IMR-90 (cell line): ENCODE results near the gene ATP10B. TPM values are rescaled to one million over a fixed set of nuclear protein-coding genes. Genes with fewer than 3 reads are reported as not detected.

Experiments used
- ATAC-seq: fragments of 200-7000 bp; cut with Tn5 transposase; 2 replicates; pipeline ENCODE4 v1.9.1; 2020; ENCODE audit warnings: low read depth, mild to moderate bottlenecking, moderate library complexity
- BruUV-seq: library from RNA; stranded (reverse); fragments of 400-500 nt; replicated peaks from 2 replicates; lab custom pipeline; 2021; lab: Mats Ljungman, UMichigan
- CTCF ChIA-PET: fragments of 300-600 bp; formaldehyde crosslinking; extraction: SDS; loops from one replicate; lab custom pipeline; 2021; ENCODE audit warnings: antibody characterized with exemption; lab: Yijun Ruan, JAX
- POLR2A ChIA-PET: fragments of 300-600 bp; sonication (Branson Sonifier 250); formaldehyde crosslinking; loops from one replicate; lab custom pipeline; 2022; ENCODE audit warnings: antibody characterized with exemption; ENCODE audit not compliant: unreplicated experiment; lab: Charles Lee
- DNase-seq: peaks from one replicate; pipeline ENCODE4 v3.0.0; 2013
- H2AFZ ChIP-seq: replicated peaks from 2 replicates; pipeline ENCODE3; 2013; ENCODE audit warnings: low read length, mild to moderate bottlenecking; ENCODE audit not compliant: poor library complexity
- H2AK5ac ChIP-seq: 2 replicates; pipeline ENCODE4 v1.6.1; 2013; ENCODE audit warnings: low read depth, low read length, inconsistent platforms
- H2AK9ac ChIP-seq: replicated peaks from 2 replicates; pipeline ENCODE3; 2013; ENCODE audit warnings: mild to moderate bottlenecking, low read depth, low read length, moderate library complexity; ENCODE audit not compliant: poor library complexity
- H2BK120ac ChIP-seq: 2 replicates; pipeline ENCODE4 v1.6.1; 2013; ENCODE audit warnings: low read depth, low read length, inconsistent platforms
- H2BK15ac ChIP-seq: 3 replicates; pipeline ENCODE4 v1.6.1; 2013; ENCODE audit warnings: low read depth, low read length, inconsistent platforms
- H2BK20ac ChIP-seq: 2 replicates; pipeline ENCODE4 v1.6.1; 2013; ENCODE audit warnings: low read depth, mild to moderate bottlenecking, inconsistent platforms, low read length, moderate library complexity
- H2BK5ac ChIP-seq: 2 replicates; pipeline ENCODE4 v1.6.1; 2013; ENCODE audit warnings: mild to moderate bottlenecking, low read depth, low read length, inconsistent platforms; ENCODE audit not compliant: poor library complexity, severe bottlenecking
- H3K14ac ChIP-seq: replicated peaks from 2 replicates; pipeline ENCODE4 v1.6.1; 2013; ENCODE audit warnings: low read depth, low read length, inconsistent platforms
- H3K18ac ChIP-seq: 2 replicates; pipeline ENCODE4 v1.6.1; 2013; ENCODE audit warnings: low read depth, low read length, control low read depth
- H3K23ac ChIP-seq: 2 replicates; pipeline ENCODE4 v1.6.1; 2013; ENCODE audit warnings: low read depth, low read length, inconsistent platforms
- H3K27ac ChIP-seq: 2 replicates; pipeline ENCODE4 v1.5.1; 2013; ENCODE audit warnings: mild to moderate bottlenecking, control low read depth, low read length; ENCODE audit not compliant: insufficient read depth
- H3K27me3 ChIP-seq: 2 replicates; pipeline ENCODE4 v1.6.1; 2013; ENCODE audit warnings: low read length; ENCODE audit not compliant: control insufficient read depth, insufficient read depth
- H3K36me3 ChIP-seq: 2 replicates; pipeline ENCODE4 v1.6.1; 2013; ENCODE audit warnings: low read length, mixed read lengths; ENCODE audit not compliant: control insufficient read depth, insufficient read depth
- H3K4ac ChIP-seq: 2 replicates; pipeline ENCODE4 v1.6.1; 2013; ENCODE audit warnings: low read depth, low read length, inconsistent platforms
- H3K4me1 ChIP-seq: 2 replicates; pipeline ENCODE4 v1.6.1; 2013; ENCODE audit warnings: low read length, mixed read lengths; ENCODE audit not compliant: control insufficient read depth, insufficient read depth
- H3K4me2 ChIP-seq: 2 replicates; pipeline ENCODE4 v1.6.1; 2013; ENCODE audit warnings: low read depth, mild to moderate bottlenecking, control low read depth, low read length, moderate library complexity
- H3K4me3 ChIP-seq: 2 replicates; pipeline ENCODE4 v1.5.1; 2013; ENCODE audit warnings: low read depth, mild to moderate bottlenecking, control low read depth, low read length, moderate library complexity; ENCODE audit not compliant: insufficient read depth
- H3K56ac ChIP-seq: 2 replicates; pipeline ENCODE4 v1.6.1; 2013; ENCODE audit warnings: low read length, inconsistent platforms; ENCODE audit not compliant: insufficient read depth; ENCODE audit errors: extremely low read depth
- H3K79me1 ChIP-seq, 2 experiments: 2 replicates each; pipeline ENCODE4 v1.6.1; 2013; ENCODE audit warnings: low read length in 2 of 2, inconsistent platforms in 1 of 2, low read depth in 1 of 2
- H3K9ac ChIP-seq: 2 replicates; pipeline ENCODE4 v1.6.1; 2013; ENCODE audit warnings: low read depth, low read length, control low read depth
- H3K9me1 ChIP-seq: 2 replicates; pipeline ENCODE4 v1.6.1; 2013; ENCODE audit warnings: low read length, inconsistent platforms; ENCODE audit not compliant: insufficient read depth
- H3K9me3 ChIP-seq: 2 replicates; pipeline ENCODE4 v1.6.1; 2013; ENCODE audit warnings: low read length; ENCODE audit not compliant: control insufficient read depth, insufficient read depth
- H4K20me1 ChIP-seq: 2 replicates; pipeline ENCODE4 v1.6.1; 2013; ENCODE audit warnings: low read length, inconsistent platforms; ENCODE audit not compliant: insufficient read depth
- H4K5ac ChIP-seq: 2 replicates; pipeline ENCODE4 v1.6.1; 2013; ENCODE audit warnings: mild to moderate bottlenecking, low read depth, low read length, control low read depth
- H4K8ac ChIP-seq, 2 experiments: 2 replicates each; pipeline ENCODE4 v1.6.1; 2013; ENCODE audit warnings: low read depth in 2 of 2, low read length in 2 of 2, control low read depth in 1 of 2, inconsistent platforms in 1 of 2
- H4K91ac ChIP-seq: 2 replicates; pipeline ENCODE4 v1.6.1; 2013; ENCODE audit warnings: low read depth, low read length, inconsistent platforms; ENCODE audit not compliant: insufficient read depth
- BHLHE40 ChIP-seq: fragments of 150-350 bp; IDR thresholded peaks from 2 replicates; pipeline ENCODE4 v1.6.1; 2016; ENCODE audit warnings: mild to moderate bottlenecking, low read depth, low read length
- CTCF ChIP-seq: conservative IDR thresholded peaks from 2 replicates; pipeline ENCODE4 v1.5.1; 2012; ENCODE audit warnings: mild to moderate bottlenecking, low read depth, low read length, improper control_type of control experiment
- ELK1 ChIP-seq: fragments of 150-350 bp; IDR thresholded peaks from 2 replicates; pipeline ENCODE4 v1.6.1; 2016; ENCODE audit warnings: low read depth, mild to moderate bottlenecking, low read length, moderate library complexity, borderline replicate concordance
- MAFK ChIP-seq: IDR thresholded peaks from 2 replicates; pipeline ENCODE4 v1.6.1; 2012; ENCODE audit warnings: low read depth, low read length, improper control_type of control experiment
- MAZ ChIP-seq: IDR thresholded peaks from 2 replicates; pipeline ENCODE4 v1.6.1; 2012; ENCODE audit warnings: low read depth, mild to moderate bottlenecking, low read length, improper control_type of control experiment, moderate library complexity, borderline replicate concordance
- RCOR1 ChIP-seq: IDR thresholded peaks from 2 replicates; pipeline ENCODE4 v1.6.1; 2012; ENCODE audit warnings: mild to moderate bottlenecking, low read length, improper control_type of control experiment; ENCODE audit not compliant: insufficient replicate concordance
- RFX5 ChIP-seq: IDR thresholded peaks from 2 replicates; pipeline ENCODE4 v1.8.0; 2012; ENCODE audit warnings: low read depth, mild to moderate bottlenecking, low read length, moderate library complexity
- USF2 ChIP-seq: fragments of 150-350 bp; IDR thresholded peaks from 2 replicates; pipeline ENCODE4 v1.6.1; 2017; ENCODE audit warnings: mild to moderate bottlenecking, antibody characterized with exemption, low read length, low read depth
- WGBS, 2 experiments: methylation state at CpG; one replicate each; pipeline versions ENCODE4 v1.1.5 to v1.1.7; 2013; ENCODE audit warnings: missing lambda C conversion rate in 2 of 2; ENCODE audit not compliant: insufficient read length in 1 of 2; ENCODE audit errors: extremely low coverage in 2 of 2; 5-methylcytosine and 5-hydroxymethylcytosine counted together
- dilution Hi-C: fragments of 300-500 bp; cut with HindIII; formaldehyde crosslinking; loops from one replicate; pipeline ENCODE4 v1.14.3; 2018; ENCODE audit warnings: low sequenced_read_pairs; ENCODE audit not compliant: unreplicated experiment
- in situ Hi-C: fragments of 300-500 bp; cut with MboI; formaldehyde crosslinking; loops from 3 replicates; pipeline ENCODE4 v1.14.3; 2019; ENCODE audit warnings: low sequenced_read_pairs, inconsistent platforms, mixed read lengths
- intact Hi-C: fragments of 100-400 bp; cut with micrococcal nuclease; formaldehyde crosslinking; loops from 2 replicates; pipeline ENCODE4 v1.10.0; 2022
- polyA plus RNA-seq, 3 experiments: library from polyadenylated mRNA; depleted of rRNA; stranded (reverse); fragments of >200 nt; gene quantifications; 2 replicates each; pipeline ENCODE4 v1.2.3, GENCODE V29; 2012; ENCODE audit warnings: low replicate concordance in 1 of 3
- total RNA-seq: library from RNA; depleted of rRNA; stranded (reverse); fragments of >200 nt; gene quantifications from 2 replicates; pipeline ENCODE4 v1.2.3, GENCODE V29; 2012

ATP10B gene
- total and polyA plus RNA-seq, 2 of the 4 experiments (the other 2 are of a cell fraction) = not detected

- Histone ChIP-seq H4K5ac (no peak overlapping the region), H2BK5ac (no peak overlapping the region), H2BK120ac (no peak overlapping the region), H3K18ac (no peak overlapping the region), H3K9me1 (no peaks in the 10 kb centered on the region), H2AK5ac (no peak overlapping the region), H3K23ac (no peak overlapping the region), H4K20me1 (no peaks in the 10 kb centered on the region), H3K4me3 (no peak overlapping the region), H3K4ac (no peak overlapping the region), H3K56ac (no peak overlapping the region), H3K9ac (no peak overlapping the region), H3K36me3 (no peaks in the 10 kb centered on the region), H3K79me1 (no peaks in the 10 kb centered on the region), H2BK20ac (no peak overlapping the region), H2AK9ac (no peak overlapping the region), H3K27me3 (no peaks in the 10 kb centered on the region), H3K4me1 (no peaks in the 10 kb centered on the region), H4K8ac (no peak overlapping the region), H4K91ac (no peak overlapping the region), H3K14ac (no peak overlapping the region), H2AFZ (no peak overlapping the region), H3K27ac (no peak overlapping the region), H3K4me2 (no peak overlapping the region), H2BK15ac (no peak overlapping the region), H3K9me3 (peaks cover 19% of the 10 kb centered on the region)
- no TSS peak for BruUV-seq
- ChIA-PET CTCF (no interaction called here), POLR2A (no interaction called here)
- dilution Hi-C loops (no loop called here), in situ Hi-C loops (no loop called here), intact Hi-C loops (no loop called here)
- WGBS, 2 experiments = no CpG with 5 or more reads among the region's 2 CpGs
- ATAC-seq (no peak), DNase-seq (no peak)
- TF ChIP-seq CTCF = no peak
- TF ChIP-seq BHLHE40 = no peak
- no peak for TF ChIP-seq MAZ
- no peak for TF ChIP-seq RFX5
- no peak for TF ChIP-seq USF2
- no peak for TF ChIP-seq ELK1
- TF ChIP-seq RCOR1 = no peak
- no peak for TF ChIP-seq MAFK
Measured at GRCh38 chr5:160792281-160792680, 59.7 kb downstream of the ATP10B start.
